NB4 (cell line): ENCODE measurements around the gene ZNF827.

Source experiments
- CTCF ChIP-seq: IDR thresholded peaks from one replicate; pipeline ENCODE4 v1.5.1; 2012; ENCODE audit warnings: low read depth, low read length
- MYC ChIP-seq: IDR thresholded peaks from 2 replicates; pipeline ENCODE4 v1.6.1; 2011; ENCODE audit warnings: low read depth, low read length
- POLR2A ChIP-seq: IDR thresholded peaks from 2 replicates; pipeline ENCODE4 v1.6.1; 2011; ENCODE audit warnings: mild to moderate bottlenecking; ENCODE audit not compliant: insufficient read length; ENCODE audit errors: extremely low read depth

GRCh38 chr4:145860897-145861296 lies 77.7 kb downstream of the ZNF827 start:
- TF ChIP-seq POLR2A: no peak
- TF ChIP-seq CTCF: no peak
- no peak for TF ChIP-seq MYC
